Aorta (tissue), 5 donors: ENCODE results near the gene ALKBH5. TPM values are rescaled to one million over a fixed set of nuclear protein-coding genes. Genes with fewer than 3 reads are reported as not detected.

Experiments
- ATAC-seq: fragments of 200-7000 bp; cut with Tn5 transposase; one replicate; pipeline ENCODE4 v1.9.1; 2022; ENCODE audit warnings: moderate library complexity; ENCODE audit not compliant: low FRiP score
- DNase-seq, 2 donors: peaks; one replicate each; pipeline ENCODE4 v3.0.0-alpha.2; 2020
- H3K27ac ChIP-seq, 2 donors: one replicate each; pipeline ENCODE4 v1.5.1; 2013; ENCODE audit warnings: low read length in 2 of 2, mild to moderate bottlenecking in 2 of 2, moderate library complexity in 2 of 2, control low read depth in 1 of 2, inconsistent platforms in 1 of 2, low read depth in 1 of 2
- H3K27me3 ChIP-seq, 2 donors: one replicate each; pipeline ENCODE4 v1.6.1; 2013; ENCODE audit warnings: control low read depth in 1 of 2, low read length in 1 of 2, mild to moderate bottlenecking in 1 of 2, moderate library complexity in 1 of 2; ENCODE audit not compliant: insufficient read depth in 2 of 2, control insufficient read depth in 1 of 2
- H3K36me3 ChIP-seq, 2 donors: one replicate each; pipeline ENCODE4 v1.6.1; 2013; ENCODE audit warnings: control low read depth in 1 of 2, low read length in 1 of 2, mild to moderate bottlenecking in 1 of 2; ENCODE audit not compliant: insufficient read depth in 2 of 2, control insufficient read depth in 1 of 2
- H3K4me1 ChIP-seq, 2 donors: one replicate each; pipeline ENCODE4 v1.6.1; 2013; ENCODE audit warnings: low read length in 2 of 2, control low read depth in 1 of 2, mild to moderate bottlenecking in 1 of 2, moderate library complexity in 1 of 2; ENCODE audit not compliant: insufficient read depth in 2 of 2, control insufficient read depth in 1 of 2
- H3K4me3 ChIP-seq, 2 donors: one replicate each; pipeline ENCODE4 v1.5.1; 2013; ENCODE audit warnings: low read length in 2 of 2, control low read depth in 1 of 2, mild to moderate bottlenecking in 1 of 2
- H3K9me3 ChIP-seq: one replicate; pipeline ENCODE4 v1.6.1; 2013; ENCODE audit warnings: mild to moderate bottlenecking, low read length; ENCODE audit not compliant: control insufficient read depth
- WGBS, 2 donors: extraction: QIAGEN DNeasy Blood & Tissue Kit; methylation state at CpG; one replicate each; pipeline ENCODE4 v1.1.7; 2013; 5-methylcytosine and 5-hydroxymethylcytosine counted together
- intact Hi-C, 2 donors: fragments of 100-400 bp; cut with DNase I; formaldehyde crosslinking; loops; one replicate each; pipeline versions ENCODE4 v1.14.2 to v1.15.0; 2022
- polyA plus RNA-seq, 2 donors: library from polyadenylated mRNA; stranded (reverse); fragments of 200-250 nt; gene quantifications; one replicate each; pipeline ENCODE4 v1.2.3, GENCODE V29; 2013
- total RNA-seq, 2 donors: library from RNA; stranded (reverse); fragmentation: NEBNext Ultra II Directional; extraction: Animal tissue kit (Norgen Biotek cat#: 25700); gene quantifications; one replicate each; pipeline ENCODE4 v1.2.1, GENCODE V29; 2021
- donor health status: healthy with polysubstance abuse.
- donor health status: Bipolar disorder and iron deficiency.
- donor health status: DM: no; HTN: no; CAD: no.
- donor health status: DM: no; HTN: no; CAD: no.
- donor health status: DM: yes; HTN: yes; CAD: no.

Gene ALKBH5
- total and polyA plus RNA-seq, 4 donors, result 33.0 to 114 (median 66.0) TPM

DNA sequence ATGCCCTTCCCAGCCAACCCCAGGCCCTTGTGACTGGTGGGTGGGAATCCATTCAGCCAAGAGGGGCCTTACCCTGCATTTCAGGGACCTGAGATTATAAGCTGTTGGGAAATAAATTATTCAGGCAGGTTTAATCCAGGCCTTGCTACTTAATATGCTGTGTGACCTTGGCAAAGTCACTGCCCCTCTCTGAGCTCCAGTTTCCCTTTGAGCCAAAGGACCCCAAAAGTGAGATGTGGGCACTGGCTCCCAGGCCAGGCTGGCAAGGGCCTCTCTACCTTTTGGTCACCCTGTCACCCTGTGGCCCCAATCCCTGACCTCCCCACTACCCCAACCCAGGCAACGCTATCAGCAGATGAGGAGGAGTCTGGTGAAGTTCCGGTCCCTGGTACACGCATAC, 41.2 kb upstream of the ALKBH5 start:
- H3K27me3 ChIP-seq, result no peaks in the 10 kb centered on the region
- DNase-seq, result no peak
- no peaks in the 10 kb centered on the region for H3K9me3 ChIP-seq
- intact Hi-C loops, result loop anchor here in 1 of 2 donors (5.0 kb wide), 1 partner anchor 75 kb away; no protein-coding TSS in a partner anchor
- H3K36me3 ChIP-seq, result no peaks in the 10 kb centered on the region
- no peak overlapping the region for H3K27ac ChIP-seq
- H3K4me1 ChIP-seq, result no peaks in the 10 kb centered on the region
- ATAC-seq, result no peak
- H3K4me3 ChIP-seq, result no peak overlapping the region
- 88 to 93% methylated on average over 3 of the region's 3 CpGs for WGBS, 2 donors

GRCh38 chr17:18143044-18143936, 40.3 kb upstream of the ALKBH5 start:
- Histone ChIP-seq H3K9me3 (no peaks in the 10 kb centered on the region), H3K4me1 (no peaks in the 10 kb centered on the region), H3K27me3 (no peaks in the 10 kb centered on the region), H3K36me3 (no peaks in the 10 kb centered on the region), H3K4me3 (no peak overlapping the region), H3K27ac (no peak overlapping the region)
- intact Hi-C loops, result loop anchor here in 1 of 2 donors (5.0 kb wide), 1 partner anchor 74 kb away; no protein-coding TSS in a partner anchor
- no peak for ATAC-seq
- 62 to 72% methylated on average over 18 of the region's 18 CpGs for WGBS, 2 donors
- DNase-seq, result no peak

DNA sequence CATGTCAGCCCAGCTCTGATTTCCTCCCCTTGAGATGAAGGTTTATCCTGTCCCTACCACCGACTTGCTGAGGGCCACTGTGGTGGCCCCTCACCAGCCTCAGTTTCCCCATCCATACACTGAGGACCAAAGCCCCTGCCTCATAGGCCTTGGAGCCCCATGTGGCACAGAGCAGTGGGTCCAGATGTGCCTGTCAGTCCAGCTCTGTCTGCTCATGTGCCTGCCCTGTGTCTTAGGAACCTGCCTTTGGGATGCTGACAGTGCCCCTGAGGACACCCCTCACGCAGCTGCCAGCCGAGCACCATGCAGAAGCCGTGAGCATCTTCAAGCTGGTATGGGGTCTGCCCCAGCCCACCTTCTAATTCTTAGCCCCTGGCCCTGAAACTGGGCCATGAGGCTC, 39.4 kb upstream of the ALKBH5 start:
- Histone ChIP-seq H3K27ac (no peak overlapping the region), H3K27me3 (no peaks in the 10 kb centered on the region), H3K4me3 (no peak overlapping the region), H3K4me1 (no peaks in the 10 kb centered on the region), H3K9me3 (no peaks in the 10 kb centered on the region), H3K36me3 (no peaks in the 10 kb centered on the region)
- intact Hi-C loops, result loop anchor here in 1 of 2 donors (5.0 kb wide), 1 partner anchor 73 kb away; no protein-coding TSS in a partner anchor
- 77 to 86% methylated on average over 4 of the region's 4 CpGs for WGBS, 2 donors
- ATAC-seq, result no peak
- DNase-seq, result no peak

DNA sequence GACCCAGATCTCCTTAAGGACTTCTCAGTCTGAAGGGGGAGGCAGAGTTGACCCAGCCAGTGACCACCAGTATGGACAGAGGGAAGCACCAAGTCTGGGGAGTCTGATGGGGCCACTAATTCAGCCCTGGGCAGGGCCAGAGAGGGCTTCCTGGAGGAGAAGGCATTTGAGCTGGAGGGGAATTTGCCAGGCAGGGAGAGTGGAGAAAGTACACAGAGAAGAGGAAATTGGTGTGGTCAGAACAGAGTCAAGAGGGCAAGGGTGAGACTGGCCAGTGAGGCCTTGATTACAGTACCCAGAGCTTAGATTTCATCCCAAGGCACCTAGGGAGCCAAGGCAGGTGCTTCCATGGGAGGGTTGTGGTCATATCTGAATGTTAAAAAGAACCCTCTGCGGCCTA, 38.8 kb upstream of the ALKBH5 start:
- 99 to 100% methylated on average over 1 of the region's 1 CpG for whole genome bisulfite sequencing, 2 donors
- Histone ChIP-seq H3K4me3 (no peak overlapping the region), H3K9me3 (no peaks in the 10 kb centered on the region), H3K4me1 (no peaks in the 10 kb centered on the region), H3K27me3 (no peaks in the 10 kb centered on the region), H3K36me3 (no peaks in the 10 kb centered on the region), H3K27ac (no peak overlapping the region)
- intact Hi-C loops, result loop anchor here in 1 of 2 donors (5.0 kb wide), 1 partner anchor 72 kb away; no protein-coding TSS in a partner anchor
- ATAC-seq (no peak), DNase-seq (no peak)

- intact Hi-C loops, result no loop called here
- H3K27me3 ChIP-seq, result no peaks in the 10 kb centered on the region
- H3K4me3 ChIP-seq, result no peak overlapping the region
- H3K36me3 ChIP-seq, result no peaks in the 10 kb centered on the region
- H3K4me1 ChIP-seq, result no peaks in the 10 kb centered on the region
- DNase-seq (no peak), ATAC-seq (no peak)
- no peaks in the 10 kb centered on the region for H3K9me3 ChIP-seq
- 79 to 86% methylated on average over 13 of the region's 13 CpGs for WGBS, 2 donors
- H3K27ac ChIP-seq, result no peak overlapping the region
These were observed 37.8 kb upstream of the ALKBH5 start for GRCh38 chr17:18145811-18146210.

GRCh38 chr17:18146259-18146658, 37.4 kb upstream of the ALKBH5 start:
- Histone ChIP-seq H3K9me3 (no peaks in the 10 kb centered on the region), H3K27me3 (no peaks in the 10 kb centered on the region), H3K27ac (no peak overlapping the region), H3K36me3 (no peaks in the 10 kb centered on the region), H3K4me3 (no peak overlapping the region), H3K4me1 (no peaks in the 10 kb centered on the region)
- DNase-seq (no peak), ATAC-seq (no peak)
- WGBS, 2 donors, result 95 to 97% methylated on average over 2 of the region's 2 CpGs
- intact Hi-C loops, result no loop called here

GRCh38 chr17:18146980-18147379, 36.6 kb upstream of the ALKBH5 start:
- WGBS, 2 donors, result 87 to 89% methylated on average over 3 of the region's 3 CpGs
- H3K27ac ChIP-seq, result no peak overlapping the region
- no peaks in the 10 kb centered on the region for H3K36me3 ChIP-seq
- no peak for DNase-seq
- no peaks in the 10 kb centered on the region for H3K4me1 ChIP-seq
- intact Hi-C loops, result no loop called here
- ATAC-seq, result no peak
- no peak overlapping the region for H3K4me3 ChIP-seq
- no peaks in the 10 kb centered on the region for H3K9me3 ChIP-seq
- H3K27me3 ChIP-seq, result no peaks in the 10 kb centered on the region

DNA sequence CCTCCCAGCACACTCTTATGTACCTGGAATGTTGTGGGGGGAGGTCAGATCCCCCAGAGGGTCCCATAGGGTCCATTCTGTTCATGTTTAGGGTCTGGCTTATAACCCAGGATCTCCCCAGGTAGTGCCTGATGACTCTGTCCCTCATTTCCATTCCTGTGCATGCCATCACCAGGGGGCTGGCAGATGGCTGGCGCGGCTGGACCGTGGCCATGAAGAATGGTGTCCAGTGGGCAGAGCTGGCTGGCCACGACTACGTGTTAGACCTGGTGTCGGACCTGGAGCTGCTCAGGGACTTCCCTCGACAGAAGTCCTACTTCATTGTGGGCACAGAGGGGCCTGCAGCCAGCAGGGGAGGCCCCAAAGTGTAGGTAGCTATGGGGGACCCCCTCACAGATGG, 35.0 kb upstream of the ALKBH5 start:
- Histone ChIP-seq H3K27ac (no peak overlapping the region), H3K36me3 (no peaks in the 10 kb centered on the region), H3K27me3 (no peaks in the 10 kb centered on the region), H3K4me3 (no peak overlapping the region), H3K4me1 (no peaks in the 10 kb centered on the region), H3K9me3 (no peaks in the 10 kb centered on the region)
- DNase-seq (no peak), ATAC-seq (no peak)
- intact Hi-C loops, result no loop called here
- WGBS, 2 donors, result 84 to 85% methylated on average over 7 of the region's 7 CpGs

- no peaks in the 10 kb centered on the region for H3K4me1 ChIP-seq
- no peaks in the 10 kb centered on the region for H3K9me3 ChIP-seq
- ATAC-seq, result no peak
- DNase-seq, result no peak
- H3K27me3 ChIP-seq, result no peaks in the 10 kb centered on the region
- no peaks in the 10 kb centered on the region for H3K36me3 ChIP-seq
- WGBS, 2 donors, result 79 to 84% methylated on average over 9 of the region's 9 CpGs
- intact Hi-C loops, result no loop called here
- no peak overlapping the region for H3K27ac ChIP-seq
- H3K4me3 ChIP-seq, result no peak overlapping the region
These were observed 32.3 kb upstream of the ALKBH5 start for GRCh38 chr17:18151290-18151689.
